IMR-90 (cell line): Measurements from ENCODE around the gene CKB. TPM values are rescaled to one million over a fixed set of nuclear protein-coding genes. Genes with fewer than 3 reads are reported as not detected.

Experiments
- ATAC-seq: fragments of 200-7000 bp; cut with Tn5 transposase; 2 replicates; pipeline ENCODE4 v1.9.1; 2020; ENCODE audit warnings: low read depth, mild to moderate bottlenecking, moderate library complexity
- BruUV-seq: library from RNA; stranded (reverse); fragments of 400-500 nt; replicated peaks from 2 replicates; lab custom pipeline; 2021; lab: Mats Ljungman, UMichigan
- CTCF ChIA-PET: fragments of 300-600 bp; formaldehyde crosslinking; extraction: SDS; loops from one replicate; lab custom pipeline; 2021; ENCODE audit warnings: antibody characterized with exemption; lab: Yijun Ruan, JAX
- POLR2A ChIA-PET: fragments of 300-600 bp; sonication (Branson Sonifier 250); formaldehyde crosslinking; loops from one replicate; lab custom pipeline; 2022; ENCODE audit warnings: antibody characterized with exemption; ENCODE audit not compliant: unreplicated experiment; lab: Charles Lee
- DNase-seq: peaks from one replicate; pipeline ENCODE4 v3.0.0; 2013
- H2AFZ ChIP-seq: replicated peaks from 2 replicates; pipeline ENCODE3; 2013; ENCODE audit warnings: low read length, mild to moderate bottlenecking; ENCODE audit not compliant: poor library complexity
- H2AK5ac ChIP-seq: 2 replicates; pipeline ENCODE4 v1.6.1; 2013; ENCODE audit warnings: low read depth, low read length, inconsistent platforms
- H2AK9ac ChIP-seq: replicated peaks from 2 replicates; pipeline ENCODE3; 2013; ENCODE audit warnings: mild to moderate bottlenecking, low read depth, low read length, moderate library complexity; ENCODE audit not compliant: poor library complexity
- H2BK120ac ChIP-seq: 2 replicates; pipeline ENCODE4 v1.6.1; 2013; ENCODE audit warnings: low read depth, low read length, inconsistent platforms
- H2BK15ac ChIP-seq: 3 replicates; pipeline ENCODE4 v1.6.1; 2013; ENCODE audit warnings: low read depth, low read length, inconsistent platforms
- H2BK20ac ChIP-seq: 2 replicates; pipeline ENCODE4 v1.6.1; 2013; ENCODE audit warnings: low read depth, mild to moderate bottlenecking, inconsistent platforms, low read length, moderate library complexity
- H2BK5ac ChIP-seq: 2 replicates; pipeline ENCODE4 v1.6.1; 2013; ENCODE audit warnings: mild to moderate bottlenecking, low read depth, low read length, inconsistent platforms; ENCODE audit not compliant: poor library complexity, severe bottlenecking
- H3K14ac ChIP-seq: replicated peaks from 2 replicates; pipeline ENCODE4 v1.6.1; 2013; ENCODE audit warnings: low read depth, low read length, inconsistent platforms
- H3K18ac ChIP-seq: 2 replicates; pipeline ENCODE4 v1.6.1; 2013; ENCODE audit warnings: low read depth, low read length, control low read depth
- H3K23ac ChIP-seq: 2 replicates; pipeline ENCODE4 v1.6.1; 2013; ENCODE audit warnings: low read depth, low read length, inconsistent platforms
- H3K27ac ChIP-seq: 2 replicates; pipeline ENCODE4 v1.5.1; 2013; ENCODE audit warnings: mild to moderate bottlenecking, control low read depth, low read length; ENCODE audit not compliant: insufficient read depth
- H3K27me3 ChIP-seq: 2 replicates; pipeline ENCODE4 v1.6.1; 2013; ENCODE audit warnings: low read length; ENCODE audit not compliant: control insufficient read depth, insufficient read depth
- H3K36me3 ChIP-seq: 2 replicates; pipeline ENCODE4 v1.6.1; 2013; ENCODE audit warnings: low read length, mixed read lengths; ENCODE audit not compliant: control insufficient read depth, insufficient read depth
- H3K4ac ChIP-seq: 2 replicates; pipeline ENCODE4 v1.6.1; 2013; ENCODE audit warnings: low read depth, low read length, inconsistent platforms
- H3K4me1 ChIP-seq: 2 replicates; pipeline ENCODE4 v1.6.1; 2013; ENCODE audit warnings: low read length, mixed read lengths; ENCODE audit not compliant: control insufficient read depth, insufficient read depth
- H3K4me2 ChIP-seq: 2 replicates; pipeline ENCODE4 v1.6.1; 2013; ENCODE audit warnings: low read depth, mild to moderate bottlenecking, control low read depth, low read length, moderate library complexity
- H3K4me3 ChIP-seq: 2 replicates; pipeline ENCODE4 v1.5.1; 2013; ENCODE audit warnings: low read depth, mild to moderate bottlenecking, control low read depth, low read length, moderate library complexity; ENCODE audit not compliant: insufficient read depth
- H3K56ac ChIP-seq: 2 replicates; pipeline ENCODE4 v1.6.1; 2013; ENCODE audit warnings: low read length, inconsistent platforms; ENCODE audit not compliant: insufficient read depth; ENCODE audit errors: extremely low read depth
- H3K79me1 ChIP-seq, 2 experiments: 2 replicates each; pipeline ENCODE4 v1.6.1; 2013; ENCODE audit warnings: low read length in 2 of 2, inconsistent platforms in 1 of 2, low read depth in 1 of 2
- H3K9ac ChIP-seq: 2 replicates; pipeline ENCODE4 v1.6.1; 2013; ENCODE audit warnings: low read depth, low read length, control low read depth
- H3K9me1 ChIP-seq: 2 replicates; pipeline ENCODE4 v1.6.1; 2013; ENCODE audit warnings: low read length, inconsistent platforms; ENCODE audit not compliant: insufficient read depth
- H3K9me3 ChIP-seq: 2 replicates; pipeline ENCODE4 v1.6.1; 2013; ENCODE audit warnings: low read length; ENCODE audit not compliant: control insufficient read depth, insufficient read depth
- H4K20me1 ChIP-seq: 2 replicates; pipeline ENCODE4 v1.6.1; 2013; ENCODE audit warnings: low read length, inconsistent platforms; ENCODE audit not compliant: insufficient read depth
- H4K5ac ChIP-seq: 2 replicates; pipeline ENCODE4 v1.6.1; 2013; ENCODE audit warnings: mild to moderate bottlenecking, low read depth, low read length, control low read depth
- H4K8ac ChIP-seq, 2 experiments: 2 replicates each; pipeline ENCODE4 v1.6.1; 2013; ENCODE audit warnings: low read depth in 2 of 2, low read length in 2 of 2, control low read depth in 1 of 2, inconsistent platforms in 1 of 2
- H4K91ac ChIP-seq: 2 replicates; pipeline ENCODE4 v1.6.1; 2013; ENCODE audit warnings: low read depth, low read length, inconsistent platforms; ENCODE audit not compliant: insufficient read depth
- BHLHE40 ChIP-seq: fragments of 150-350 bp; IDR thresholded peaks from 2 replicates; pipeline ENCODE4 v1.6.1; 2016; ENCODE audit warnings: mild to moderate bottlenecking, low read depth, low read length
- CEBPB ChIP-seq: IDR thresholded peaks from 2 replicates; pipeline ENCODE4 v1.6.1; 2012; ENCODE audit warnings: low read depth, low read length, improper control_type of control experiment
- CHD1 ChIP-seq: IDR thresholded peaks from 2 replicates; pipeline ENCODE4 v1.6.1; 2012; ENCODE audit warnings: low read depth, low read length, improper control_type of control experiment
- CTCF ChIP-seq: conservative IDR thresholded peaks from 2 replicates; pipeline ENCODE4 v1.5.1; 2012; ENCODE audit warnings: mild to moderate bottlenecking, low read depth, low read length, improper control_type of control experiment
- ELK1 ChIP-seq: fragments of 150-350 bp; IDR thresholded peaks from 2 replicates; pipeline ENCODE4 v1.6.1; 2016; ENCODE audit warnings: low read depth, mild to moderate bottlenecking, low read length, moderate library complexity, borderline replicate concordance
- FOS ChIP-seq: fragments of 150-350 bp; IDR thresholded peaks from 2 replicates; pipeline ENCODE4 v1.6.1; 2016; ENCODE audit warnings: low read depth, low read length
- MAFK ChIP-seq: IDR thresholded peaks from 2 replicates; pipeline ENCODE4 v1.6.1; 2012; ENCODE audit warnings: low read depth, low read length, improper control_type of control experiment
- MAZ ChIP-seq: IDR thresholded peaks from 2 replicates; pipeline ENCODE4 v1.6.1; 2012; ENCODE audit warnings: low read depth, mild to moderate bottlenecking, low read length, improper control_type of control experiment, moderate library complexity, borderline replicate concordance
- MXI1 ChIP-seq: IDR thresholded peaks from 2 replicates; pipeline ENCODE4 v1.6.1; 2012; ENCODE audit warnings: low read depth, mild to moderate bottlenecking, low read length, moderate library complexity, borderline replicate concordance
- NFE2L2 ChIP-seq: fragments of 150-350 bp; IDR thresholded peaks from 2 replicates; pipeline ENCODE4 v1.6.1; 2016; ENCODE audit warnings: low read depth, mild to moderate bottlenecking, low read length
- POLR2A ChIP-seq: IDR thresholded peaks from 2 replicates; pipeline ENCODE4 v1.6.1; 2012; ENCODE audit warnings: mild to moderate bottlenecking, low read depth, low read length
- RAD21 ChIP-seq: IDR thresholded peaks from 2 replicates; pipeline ENCODE4 v1.6.1; 2012; ENCODE audit warnings: low read length, improper control_type of control experiment
- RCOR1 ChIP-seq: IDR thresholded peaks from 2 replicates; pipeline ENCODE4 v1.6.1; 2012; ENCODE audit warnings: mild to moderate bottlenecking, low read length, improper control_type of control experiment; ENCODE audit not compliant: insufficient replicate concordance
- RFX5 ChIP-seq: IDR thresholded peaks from 2 replicates; pipeline ENCODE4 v1.8.0; 2012; ENCODE audit warnings: low read depth, mild to moderate bottlenecking, low read length, moderate library complexity
- SMC3 ChIP-seq: fragments of 150-350 bp; IDR thresholded peaks from 2 replicates; pipeline ENCODE4 v1.6.1; 2016; ENCODE audit warnings: low read depth, mild to moderate bottlenecking, antibody characterized with exemption, low read length, moderate library complexity
- USF2 ChIP-seq: fragments of 150-350 bp; IDR thresholded peaks from 2 replicates; pipeline ENCODE4 v1.6.1; 2017; ENCODE audit warnings: mild to moderate bottlenecking, antibody characterized with exemption, low read length, low read depth
- WGBS, 2 experiments: methylation state at CpG; one replicate each; pipeline versions ENCODE4 v1.1.5 to v1.1.7; 2013; ENCODE audit warnings: missing lambda C conversion rate in 2 of 2; ENCODE audit not compliant: insufficient read length in 1 of 2; ENCODE audit errors: extremely low coverage in 2 of 2; 5-methylcytosine and 5-hydroxymethylcytosine counted together
- dilution Hi-C: fragments of 300-500 bp; cut with HindIII; formaldehyde crosslinking; loops from one replicate; pipeline ENCODE4 v1.14.3; 2018; ENCODE audit warnings: low sequenced_read_pairs; ENCODE audit not compliant: unreplicated experiment
- in situ Hi-C: fragments of 300-500 bp; cut with MboI; formaldehyde crosslinking; loops from 3 replicates; pipeline ENCODE4 v1.14.3; 2019; ENCODE audit warnings: low sequenced_read_pairs, inconsistent platforms, mixed read lengths
- intact Hi-C: fragments of 100-400 bp; cut with micrococcal nuclease; formaldehyde crosslinking; loops from 2 replicates; pipeline ENCODE4 v1.10.0; 2022
- polyA plus RNA-seq, 3 experiments: library from polyadenylated mRNA; depleted of rRNA; stranded (reverse); fragments of >200 nt; gene quantifications; 2 replicates each; pipeline ENCODE4 v1.2.3, GENCODE V29; 2012; ENCODE audit warnings: low replicate concordance in 1 of 3
- total RNA-seq: library from RNA; depleted of rRNA; stranded (reverse); fragments of >200 nt; gene quantifications from 2 replicates; pipeline ENCODE4 v1.2.3, GENCODE V29; 2012

CKB gene
- total and polyA plus RNA-seq, 2 of the 4 experiments (the other 2 are of a cell fraction): 17.7 to 82.6 TPM

- no peak overlapping the region for H3K4me2 ChIP-seq
- no peak overlapping the region for H2BK120ac ChIP-seq
- H3K14ac ChIP-seq: no peak overlapping the region
- H2AK5ac ChIP-seq: no peak overlapping the region
- dilution Hi-C loops: no loop called here
- in situ Hi-C loops: no loop called here
- H3K36me3 ChIP-seq: peaks cover 48% of the 10 kb centered on the region
- DNase-seq (no peak), ATAC-seq (no peak)
- ChIA-PET CTCF (no interaction called here), POLR2A (interaction anchor here (0.6 kb wide), 1 partner anchor 55 kb away, joined by 11 read pairs; no protein-coding TSS in a partner anchor)
- no peak overlapping the region for H2AK9ac ChIP-seq
- H3K9ac ChIP-seq: no peak overlapping the region
- peaks cover 2% of the 10 kb centered on the region; the same call in 1 of the 2 replicates for H3K4me1 ChIP-seq
- no peak overlapping the region for H4K5ac ChIP-seq
- no peak overlapping the region for H2BK15ac ChIP-seq
- no CpG with 5 or more reads among the region's 5 CpGs for WGBS, 2 experiments
- no peak overlapping the region for H3K4me3 ChIP-seq
- TF ChIP-seq CTCF (no peak), RAD21 (no peak), RFX5 (no peak), RCOR1 (no peak), MXI1 (no peak), USF2 (no peak), BHLHE40 (no peak), NFE2L2 (no peak), POLR2A (no peak), CEBPB (no peak), MAZ (no peak), MAFK (no peak), CHD1 (no peak), FOS (no peak), SMC3 (no peak), ELK1 (no peak)
- peaks cover 8% of the 10 kb centered on the region for H3K9me1 ChIP-seq
- no peak overlapping the region for H2BK5ac ChIP-seq
- no peaks in the 10 kb centered on the region; the same call in 1 of the 2 replicates for H4K20me1 ChIP-seq
- H3K9me3 ChIP-seq: no peaks in the 10 kb centered on the region
- H2BK20ac ChIP-seq: no peak overlapping the region
- BruUV-seq: no TSS peak
- H2AFZ ChIP-seq: no peak overlapping the region
- intact Hi-C loops: no loop called here
- H3K79me1 ChIP-seq: peaks cover 17 to 48% of the 10 kb centered on the region in 2 experiments
- H3K56ac ChIP-seq: no peak overlapping the region
- no peaks in the 10 kb centered on the region for H3K27me3 ChIP-seq
- H4K91ac ChIP-seq: no peak overlapping the region
- H3K27ac ChIP-seq: no peak overlapping the region
- H3K18ac ChIP-seq: no peak overlapping the region
- H3K4ac ChIP-seq: no peak overlapping the region
- no peak overlapping the region for H4K8ac ChIP-seq
- no peak overlapping the region for H3K23ac ChIP-seq
Measured at GRCh38 chr14:103472939-103473338, 49.7 kb downstream of the CKB start.
